HCT116 (cell line): ENCODE measurements around the gene NEK1. TPM values are rescaled to one million over a fixed set of nuclear protein-coding genes. Genes with fewer than 3 reads are reported as not detected.

Source experiments
- ATAC-seq: fragments of 200-7000 bp; cut with Tn5 transposase; 2 replicates; pipeline ENCODE4 v1.9.1; 2020; ENCODE audit warnings: mild to moderate bottlenecking, moderate library complexity
- BruUV-seq: library from RNA; stranded (reverse); fragments of 400-500 nt; replicated peaks from 2 replicates; lab custom pipeline; 2021; lab: Mats Ljungman, UMichigan
- CTCF ChIA-PET: fragments of 300-600 bp; sonication (Branson Sonifier 250); formaldehyde crosslinking; loops from one replicate; lab custom pipeline; 2021; ENCODE audit warnings: antibody characterized with exemption; lab: Charles Lee
- POLR2A ChIA-PET: fragments of 300-600, 350-600 bp; sonication (Branson Sonifier 250); formaldehyde crosslinking; loops from one replicate; lab custom pipeline; 2021; ENCODE audit warnings: antibody characterized with exemption; lab: Charles Lee
- RAD21 ChIA-PET, 2 experiments: fragments of 300-600 bp; sonication (Branson Sonifier 250); formaldehyde crosslinking; loops; one replicate each; lab custom pipeline; 2023; ENCODE audit warnings: low total read pairs in 2 of 2; ENCODE audit not compliant: uncharacterized antibody in 2 of 2, unreplicated experiment in 2 of 2, low non-redundant PET in 1 of 2; lab: Charles Lee
- DNase-seq: peaks from one replicate; pipeline ENCODE4 v3.0.0-alpha.2; 2010; ENCODE audit warnings: low read depth, low spot score
- H2AFZ ChIP-seq: fragments of 200-600 bp; shearing (Covaris generic), sonication (generic); 2 replicates; pipeline ENCODE4 v1.6.1; 2017; ENCODE audit warnings: low read depth, mixed run types, mixed read lengths, antibody characterized with exemption, low read length; ENCODE audit not compliant: poor library complexity, severe bottlenecking
- H3K27ac ChIP-seq: 2 replicates; pipeline ENCODE4 v1.5.1; 2012; ENCODE audit warnings: low read depth, low read length
- H3K27me3 ChIP-seq: fragments of 200-600 bp; sonication (generic); 2 replicates; pipeline ENCODE4 v1.6.1; 2016; ENCODE audit warnings: mixed run types, low read length, mixed read lengths; ENCODE audit not compliant: insufficient read depth
- H3K36me3 ChIP-seq, 2 experiments: fragments of 200-500 bp in 1 of 2; fragments of 200-600 bp in 1 of 2; sonication (Bioruptor generic) in 1 of 2; sonication (generic) in 1 of 2; 2 replicates each; pipeline versions ENCODE4 v1.5.1 to v1.6.1; 2014 to 2016; ENCODE audit warnings: low read length in 2 of 2, inconsistent platforms in 1 of 2, mixed read lengths in 1 of 2, mixed run types in 1 of 2; ENCODE audit not compliant: insufficient read depth in 2 of 2, control insufficient read depth in 1 of 2
- H3K4me1 ChIP-seq, 2 experiments: fragments of 200-600 bp in 1 of 2; sonication (generic) in 1 of 2; 2 replicates each; pipeline versions ENCODE4 v1.5.1 to v1.6.1; 2012 to 2017; ENCODE audit warnings: low read length in 2 of 2, inconsistent platforms in 1 of 2, mild to moderate bottlenecking in 1 of 2, mixed read lengths in 1 of 2, mixed run types in 1 of 2, moderate library complexity in 1 of 2; ENCODE audit not compliant: insufficient read depth in 2 of 2, control insufficient read depth in 1 of 2
- H3K4me2 ChIP-seq: fragments of 200-600 bp; sonication (generic); 2 replicates; pipeline ENCODE4 v1.6.1; 2017; ENCODE audit warnings: mixed run types, low read length, mixed read lengths
- H3K4me3 ChIP-seq, 2 experiments: fragments of 200-600 bp in 1 of 2; sonication (generic) in 1 of 2; replicated peaks in 1 of 2; 2 replicates each; pipeline ENCODE4 v1.5.1; 2011 to 2016; ENCODE audit warnings: low read length in 2 of 2, control low read depth in 1 of 2, low read depth in 1 of 2, mild to moderate bottlenecking in 1 of 2, mixed read lengths in 1 of 2, mixed run types in 1 of 2
- H3K79me2 ChIP-seq: fragments of 200-600 bp; sonication (generic); 2 replicates; pipeline ENCODE4 v1.6.1; 2017; ENCODE audit warnings: mild to moderate bottlenecking, mixed run types, low read length, moderate library complexity, mixed read lengths; ENCODE audit not compliant: insufficient read depth
- H3K9ac ChIP-seq: fragments of 200-600 bp; sonication (generic); 2 replicates; pipeline ENCODE4 v1.6.1; 2016; ENCODE audit warnings: low read length, mixed read lengths
- H3K9me2 ChIP-seq: fragments of 200-600 bp; sonication (generic), shearing (Covaris generic); 2 replicates; pipeline ENCODE4 v1.6.1; 2017; ENCODE audit warnings: mixed run types, mild to moderate bottlenecking, moderate library complexity; ENCODE audit not compliant: insufficient read depth
- H3K9me3 ChIP-seq, 2 experiments: fragments of 200-500 bp in 1 of 2; fragments of 200-600 bp in 1 of 2; sonication (Bioruptor generic) in 1 of 2; sonication (generic) in 1 of 2; 2 replicates each; pipeline ENCODE4 v1.6.1; 2014 to 2017; ENCODE audit warnings: low read length in 2 of 2, mixed read lengths in 2 of 2, inconsistent platforms in 1 of 2, low read depth in 1 of 2, mild to moderate bottlenecking in 1 of 2, mixed run types in 1 of 2, moderate library complexity in 1 of 2; ENCODE audit not compliant: control insufficient read depth in 1 of 2, insufficient read depth in 1 of 2
- H4K20me1 ChIP-seq: fragments of 200-600 bp; sonication (generic), shearing (Covaris generic); 2 replicates; pipeline ENCODE4 v1.6.1; 2017; ENCODE audit warnings: mixed run types, mild to moderate bottlenecking, moderate library complexity; ENCODE audit not compliant: insufficient read depth
- CBX3 ChIP-seq: IDR thresholded peaks from 2 replicates; pipeline ENCODE4 v1.6.1; 2012; ENCODE audit warnings: low read depth
- CEBPB ChIP-seq: IDR thresholded peaks from 2 replicates; pipeline ENCODE4 v1.6.1; 2012; ENCODE audit warnings: low read depth
- EGR1 ChIP-seq: IDR thresholded peaks from 2 replicates; pipeline ENCODE4 v1.6.1; 2012; ENCODE audit warnings: low read depth
- ELF1 ChIP-seq: IDR thresholded peaks from 2 replicates; pipeline ENCODE4 v1.6.1; 2012; ENCODE audit warnings: low read depth, borderline replicate concordance
- EZH2 ChIP-seq: fragments of 200-600 bp; sonication (generic); IDR thresholded peaks from 2 replicates; pipeline ENCODE4 v1.6.1; 2017; ENCODE audit warnings: antibody characterized with exemption, mixed run types
- FOSL1 ChIP-seq: IDR thresholded peaks from 2 replicates; pipeline ENCODE4 v1.6.1; 2012; ENCODE audit warnings: low read depth
- POLR2A ChIP-seq: IDR thresholded peaks from 2 replicates; pipeline ENCODE4 v1.7.0; 2011; ENCODE audit warnings: borderline replicate concordance; ENCODE audit not compliant: insufficient read depth, insufficient read length; ENCODE audit errors: extremely low read depth
- POLR2AphosphoS5 ChIP-seq: IDR thresholded peaks from 2 replicates; pipeline ENCODE4 v1.6.1; 2011; ENCODE audit warnings: mild to moderate bottlenecking, low read depth, low read length, moderate library complexity
- SIN3A ChIP-seq: IDR thresholded peaks from 2 replicates; pipeline ENCODE4 v1.6.1; 2012; ENCODE audit warnings: low read depth
- SP1 ChIP-seq: IDR thresholded peaks from 2 replicates; pipeline ENCODE4 v1.6.1; 2012; ENCODE audit warnings: low read depth
- SRF ChIP-seq: IDR thresholded peaks from 2 replicates; pipeline ENCODE4 v1.6.1; 2012; ENCODE audit warnings: low read depth
- TCF7L2 ChIP-seq: IDR thresholded peaks from 2 replicates; pipeline ENCODE4 v1.7.0; 2011; ENCODE audit warnings: borderline replicate concordance, inconsistent platforms; ENCODE audit not compliant: insufficient read depth, insufficient read length; ENCODE audit errors: extremely low read depth
- YY1 ChIP-seq: IDR thresholded peaks from 2 replicates; pipeline ENCODE4 v1.6.1; 2011; ENCODE audit warnings: low read length, low read depth, moderate library complexity, mild to moderate bottlenecking; ENCODE audit not compliant: insufficient replicate concordance; ENCODE audit errors: extremely low read depth
- ZFX ChIP-seq: fragments of 450-650 bp; IDR thresholded peaks from 2 replicates; pipeline ENCODE4 v1.6.1; 2017
- ZNF274 ChIP-seq: fragments of 200-500 bp; sonication (Bioruptor generic); IDR thresholded peaks from 2 replicates; pipeline ENCODE4 v1.6.1; 2014; ENCODE audit warnings: mild to moderate bottlenecking, low read depth, low read length, inconsistent platforms
- intact Hi-C: fragments of 100-400 bp; cut with micrococcal nuclease; formaldehyde crosslinking; loops from 2 replicates; pipeline ENCODE4 v1.10.0; 2022
- total RNA-seq: library from RNA; stranded (reverse); gene quantifications from one replicate; pipeline ENCODE4 v1.2.1, GENCODE V29; 2021; ENCODE audit not compliant: unreplicated experiment
- TF ChIP-seq, protein P1 (sequence below): IDR thresholded peaks from 2 replicates; pipeline ENCODE4 v1.6.1; 2012
- TF ChIP-seq, protein P2 (sequence below): IDR thresholded peaks from 2 replicates; pipeline ENCODE4 v1.6.1; 2012; ENCODE audit warnings: low read depth
- TF ChIP-seq, protein P3 (sequence below), 3 experiments: fragments of 200-600 bp in 1 of 3; sonication (generic) in 1 of 3; IDR thresholded peaks in 2 of 3; conservative IDR thresholded peaks in 1 of 3; 2 replicates each; pipeline ENCODE4 v1.5.1; 2012 to 2017; ENCODE audit warnings: low read depth in 2 of 3, low read length in 2 of 3, antibody characterized with exemption in 1 of 3, borderline replicate concordance in 1 of 3, control low read depth in 1 of 3, mild to moderate bottlenecking in 1 of 3, mixed read lengths in 1 of 3, mixed run types in 1 of 3, moderate library complexity in 1 of 3; ENCODE audit not compliant: insufficient read depth in 1 of 3

Gene NEK1
- total RNA-seq, 1 experiment from 2014 or later = 13.3 TPM

DNA sequence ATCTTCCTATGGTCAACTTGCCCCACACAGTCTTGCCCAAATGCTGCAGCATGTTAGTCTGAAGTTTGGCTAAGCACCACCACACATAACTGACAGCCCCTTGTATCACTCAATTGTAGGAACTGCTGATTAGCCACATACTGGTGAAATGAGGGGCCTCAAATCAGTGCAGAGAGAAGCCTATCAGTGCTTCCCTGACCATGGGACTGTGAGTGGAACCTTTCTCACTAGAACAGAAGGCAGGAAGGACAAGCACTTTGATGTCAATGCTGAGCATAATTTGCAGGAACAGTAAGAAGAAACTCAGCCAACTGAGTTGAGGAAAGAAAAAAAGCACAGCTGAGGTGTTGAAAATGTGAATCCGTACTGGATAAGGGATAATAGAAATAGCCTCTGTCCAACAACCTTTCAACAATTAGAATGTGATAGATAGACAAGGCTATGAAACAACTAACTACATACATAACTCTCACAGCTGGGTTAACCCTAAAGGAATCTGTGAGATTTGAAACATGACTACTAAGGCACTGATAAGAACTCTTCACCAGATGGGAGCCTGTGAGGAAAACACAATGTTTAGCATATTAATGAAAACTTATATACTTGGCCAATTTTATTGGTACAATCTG, 205.1 kb downstream of the NEK1 start:
- Histone ChIP-seq H2AFZ (no peak overlapping the region), H3K9me3 (no peaks in the 10 kb centered on the region), H3K27ac (no peak overlapping the region), H3K9ac (no peak overlapping the region), H3K79me2 (no peaks in the 10 kb centered on the region), H3K4me3 (no peak overlapping the region), H3K4me1 (peaks cover 4% of the 10 kb centered on the region in 2 experiments; a peak in 1 of 4 replicates), H4K20me1 (no peaks in the 10 kb centered on the region), H3K36me3 (no peaks in the 10 kb centered on the region), H3K27me3 (no peaks in the 10 kb centered on the region), H3K4me2 (no peak overlapping the region), H3K9me2 (no peaks in the 10 kb centered on the region)
- intact Hi-C loops = no loop called here
- RAD21 ChIA-PET = no interaction called here
- DNase-seq (no peak), ATAC-seq (no peak)
- POLR2A ChIA-PET = no interaction called here
- BruUV-seq = no TSS peak
- CTCF ChIA-PET = no interaction called here
- TF ChIP-seq SIN3A (no peak), ZNF274 (no peak), TCF7L2 (no peak), SP1 (no peak), ELF1 (no peak), ZFX (no peak), EZH2 (no peak), SRF (no peak), POLR2AphosphoS5 (no peak), POLR2A (no peak), FOSL1 (no peak), YY1 (no peak), CBX3 (no peak), EGR1 (no peak), CEBPB (no peak)
- TF ChIP-seq, protein P1, sequence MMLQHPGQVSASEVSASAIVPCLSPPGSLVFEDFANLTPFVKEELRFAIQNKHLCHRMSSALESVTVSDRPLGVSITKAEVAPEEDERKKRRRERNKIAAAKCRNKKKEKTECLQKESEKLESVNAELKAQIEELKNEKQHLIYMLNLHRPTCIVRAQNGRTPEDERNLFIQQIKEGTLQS = no peak
- TF ChIP-seq, protein P2, sequence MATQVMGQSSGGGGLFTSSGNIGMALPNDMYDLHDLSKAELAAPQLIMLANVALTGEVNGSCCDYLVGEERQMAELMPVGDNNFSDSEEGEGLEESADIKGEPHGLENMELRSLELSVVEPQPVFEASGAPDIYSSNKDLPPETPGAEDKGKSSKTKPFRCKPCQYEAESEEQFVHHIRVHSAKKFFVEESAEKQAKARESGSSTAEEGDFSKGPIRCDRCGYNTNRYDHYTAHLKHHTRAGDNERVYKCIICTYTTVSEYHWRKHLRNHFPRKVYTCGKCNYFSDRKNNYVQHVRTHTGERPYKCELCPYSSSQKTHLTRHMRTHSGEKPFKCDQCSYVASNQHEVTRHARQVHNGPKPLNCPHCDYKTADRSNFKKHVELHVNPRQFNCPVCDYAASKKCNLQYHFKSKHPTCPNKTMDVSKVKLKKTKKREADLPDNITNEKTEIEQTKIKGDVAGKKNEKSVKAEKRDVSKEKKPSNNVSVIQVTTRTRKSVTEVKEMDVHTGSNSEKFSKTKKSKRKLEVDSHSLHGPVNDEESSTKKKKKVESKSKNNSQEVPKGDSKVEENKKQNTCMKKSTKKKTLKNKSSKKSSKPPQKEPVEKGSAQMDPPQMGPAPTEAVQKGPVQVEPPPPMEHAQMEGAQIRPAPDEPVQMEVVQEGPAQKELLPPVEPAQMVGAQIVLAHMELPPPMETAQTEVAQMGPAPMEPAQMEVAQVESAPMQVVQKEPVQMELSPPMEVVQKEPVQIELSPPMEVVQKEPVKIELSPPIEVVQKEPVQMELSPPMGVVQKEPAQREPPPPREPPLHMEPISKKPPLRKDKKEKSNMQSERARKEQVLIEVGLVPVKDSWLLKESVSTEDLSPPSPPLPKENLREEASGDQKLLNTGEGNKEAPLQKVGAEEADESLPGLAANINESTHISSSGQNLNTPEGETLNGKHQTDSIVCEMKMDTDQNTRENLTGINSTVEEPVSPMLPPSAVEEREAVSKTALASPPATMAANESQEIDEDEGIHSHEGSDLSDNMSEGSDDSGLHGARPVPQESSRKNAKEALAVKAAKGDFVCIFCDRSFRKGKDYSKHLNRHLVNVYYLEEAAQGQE = no peak
- TF ChIP-seq, protein P3, sequence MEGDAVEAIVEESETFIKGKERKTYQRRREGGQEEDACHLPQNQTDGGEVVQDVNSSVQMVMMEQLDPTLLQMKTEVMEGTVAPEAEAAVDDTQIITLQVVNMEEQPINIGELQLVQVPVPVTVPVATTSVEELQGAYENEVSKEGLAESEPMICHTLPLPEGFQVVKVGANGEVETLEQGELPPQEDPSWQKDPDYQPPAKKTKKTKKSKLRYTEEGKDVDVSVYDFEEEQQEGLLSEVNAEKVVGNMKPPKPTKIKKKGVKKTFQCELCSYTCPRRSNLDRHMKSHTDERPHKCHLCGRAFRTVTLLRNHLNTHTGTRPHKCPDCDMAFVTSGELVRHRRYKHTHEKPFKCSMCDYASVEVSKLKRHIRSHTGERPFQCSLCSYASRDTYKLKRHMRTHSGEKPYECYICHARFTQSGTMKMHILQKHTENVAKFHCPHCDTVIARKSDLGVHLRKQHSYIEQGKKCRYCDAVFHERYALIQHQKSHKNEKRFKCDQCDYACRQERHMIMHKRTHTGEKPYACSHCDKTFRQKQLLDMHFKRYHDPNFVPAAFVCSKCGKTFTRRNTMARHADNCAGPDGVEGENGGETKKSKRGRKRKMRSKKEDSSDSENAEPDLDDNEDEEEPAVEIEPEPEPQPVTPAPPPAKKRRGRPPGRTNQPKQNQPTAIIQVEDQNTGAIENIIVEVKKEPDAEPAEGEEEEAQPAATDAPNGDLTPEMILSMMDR (IDR thresholded peaks at IDR 0.05 in 2 of 3, conservative IDR thresholded peaks at IDR 0.05 in 1 of 3; ENCODE audit: borderline replicate concordance in 1 of 3, insufficient read depth in 1 of 3, low read depth in 2 of 3, low read length in 2 of 3) = no peak
